Skeletal muscle cell (primary cell): ENCODE measurements around the gene SLC35E2B.
A peak's percentile ranks its signal among the peaks of the same experiment; 100 is the strongest.

ENCODE experiments used
- DNase-seq: peaks from one replicate; pipeline ENCODE4 v3.0.0-alpha.2; 2010; ENCODE audit warnings: low read depth
- H3K4me3 ChIP-seq: 2 replicates; pipeline ENCODE4 v1.5.1; 2011; ENCODE audit warnings: low read depth, mild to moderate bottlenecking, control low read depth, low read length, moderate library complexity

SLC35E2B gene

GRCh38 chr1:1617925-1618324 lies 74.7 kb downstream of the SLC35E2B start:
- no peak overlapping the region for H3K4me3 ChIP-seq
- no peak for DNase-seq

GRCh38 chr1:1617516-1617915 lies 75.1 kb downstream of the SLC35E2B start:
- no peak overlapping the region for H3K4me3 ChIP-seq
- no peak for DNase-seq

DNA sequence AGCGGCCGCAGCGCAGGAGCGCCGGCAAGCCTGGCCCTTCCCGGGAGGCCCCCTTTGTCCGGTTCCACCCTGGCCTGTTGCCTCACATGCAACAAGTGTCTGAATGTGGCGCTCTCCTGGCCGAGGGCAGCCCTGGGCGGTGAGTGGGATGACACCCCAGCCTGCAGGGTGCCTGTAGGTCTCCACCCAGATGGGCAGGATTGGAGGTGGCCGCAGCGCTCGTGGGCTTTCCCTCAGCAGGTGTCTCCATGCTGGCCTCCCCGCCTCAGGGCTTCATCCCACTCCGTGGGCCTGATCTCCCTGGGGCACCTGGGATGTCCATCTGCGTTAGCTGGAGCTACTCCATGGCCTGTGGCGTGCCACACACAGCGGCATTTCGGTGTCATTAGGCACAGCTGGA lies 75.8 kb downstream of the SLC35E2B start:
- no peak for DNase-seq
- peak overlapping the region; percentile 90 for H3K4me3 ChIP-seq

DNA sequence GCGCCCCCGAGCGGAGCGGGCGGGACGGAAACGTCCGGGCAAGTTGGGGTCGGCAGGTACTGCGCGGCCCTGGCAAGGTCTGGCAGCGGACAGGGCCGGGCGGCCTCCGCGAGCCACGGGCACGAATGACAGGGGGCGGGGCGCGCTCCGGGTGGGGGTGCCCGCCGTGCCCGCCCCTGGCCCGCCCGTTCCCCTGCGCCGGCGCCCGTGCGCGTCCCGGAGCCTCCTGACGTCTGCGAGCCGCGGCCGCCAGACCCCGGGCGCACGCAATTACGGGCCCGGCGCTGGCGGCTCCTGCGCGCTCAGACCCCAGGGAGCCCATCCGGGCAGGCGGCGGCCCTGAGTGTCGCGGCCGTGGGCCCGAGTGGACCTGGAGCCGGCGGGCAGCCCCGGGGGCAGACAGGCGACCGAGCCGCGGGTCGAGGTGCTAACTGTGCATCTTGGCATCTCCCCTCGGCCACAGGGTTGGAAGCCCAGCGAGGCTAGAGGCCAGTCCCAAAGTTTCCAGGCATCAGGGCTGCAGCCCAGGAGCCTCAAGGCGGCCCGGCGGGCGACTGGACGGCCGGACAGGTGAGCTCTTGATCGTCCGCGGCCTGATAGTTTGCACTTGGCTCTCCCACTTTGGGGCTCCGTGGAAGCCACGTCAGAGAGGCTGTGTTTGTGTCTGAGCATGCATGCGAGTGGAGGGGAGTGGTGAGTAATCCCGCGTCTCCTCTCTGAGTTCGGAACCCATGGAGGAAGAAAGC lies 76.4 kb downstream of the SLC35E2B start:
- H3K4me3 ChIP-seq, result peak overlapping the region; percentile 90
- DNase-seq, result no peak

DNA sequence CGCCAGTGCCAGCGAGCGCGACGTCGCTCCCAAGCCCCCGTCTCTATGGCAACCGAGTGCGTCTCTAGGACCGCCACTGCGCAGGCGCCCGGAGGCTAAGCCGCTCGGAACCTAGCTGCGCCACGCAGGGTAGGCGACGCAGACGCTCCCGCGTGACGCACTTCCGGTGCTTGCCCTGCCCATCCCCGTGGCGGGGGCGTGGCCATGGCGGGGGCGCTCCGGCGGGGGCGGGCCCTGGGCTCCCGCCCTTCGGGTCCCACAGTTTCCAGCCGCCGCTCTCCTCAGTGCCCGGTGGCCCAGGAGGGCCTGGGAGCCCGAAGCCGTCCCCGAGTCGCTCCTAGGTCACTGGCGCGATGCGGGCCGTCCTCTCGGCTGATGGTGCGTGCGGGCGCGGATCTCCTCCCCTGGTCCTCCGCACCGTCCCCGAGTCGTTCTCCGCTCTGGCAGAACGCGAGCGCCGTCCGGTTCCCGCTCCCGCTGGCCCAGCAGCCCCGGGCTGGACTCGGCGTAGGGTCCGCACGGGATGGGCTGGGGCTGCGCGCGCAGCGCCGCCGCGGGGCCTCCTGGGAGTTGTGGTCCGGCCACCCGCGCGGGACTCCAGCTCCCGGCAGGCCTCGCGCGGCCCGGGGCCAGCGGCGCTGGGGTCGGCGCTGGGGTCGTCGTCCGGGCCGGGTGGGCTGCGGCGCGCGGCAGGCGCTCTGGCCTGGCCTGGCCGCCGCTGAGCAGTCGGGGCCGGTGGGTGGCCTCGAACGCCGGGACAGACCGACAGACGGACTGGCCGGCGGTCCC lies 77.1 kb downstream of the SLC35E2B start, which contains the start of gene MIB2:
TSS of gene MIB2 (plus strand) at position 245 of the 789 bp plus-strand sequence. CDS start 7,953 bp downstream, outside the sequence.
- H3K4me3 ChIP-seq, result peak within 1 kb of the TSS; percentile 90
- DNase-seq, result peak; percentile 81

DNA sequence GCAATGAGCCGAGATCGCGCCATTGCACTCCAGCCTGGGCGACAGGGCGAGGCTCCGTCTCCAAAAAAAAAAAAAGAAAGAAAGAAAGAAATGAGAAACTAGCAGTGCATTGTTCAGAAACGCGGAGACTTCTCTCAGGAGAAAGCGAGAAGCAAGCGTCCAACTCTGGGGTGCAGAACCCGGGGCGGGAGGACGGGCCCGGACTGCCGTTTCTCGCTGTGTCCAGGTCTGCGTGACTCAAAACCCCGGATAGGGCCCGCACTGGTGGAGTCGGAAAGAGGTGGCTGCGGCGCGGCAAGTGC lies 77.7 kb downstream of the SLC35E2B start:
- peak overlapping the region; percentile 90 for H3K4me3 ChIP-seq
- DNase-seq, result no peak

DNA sequence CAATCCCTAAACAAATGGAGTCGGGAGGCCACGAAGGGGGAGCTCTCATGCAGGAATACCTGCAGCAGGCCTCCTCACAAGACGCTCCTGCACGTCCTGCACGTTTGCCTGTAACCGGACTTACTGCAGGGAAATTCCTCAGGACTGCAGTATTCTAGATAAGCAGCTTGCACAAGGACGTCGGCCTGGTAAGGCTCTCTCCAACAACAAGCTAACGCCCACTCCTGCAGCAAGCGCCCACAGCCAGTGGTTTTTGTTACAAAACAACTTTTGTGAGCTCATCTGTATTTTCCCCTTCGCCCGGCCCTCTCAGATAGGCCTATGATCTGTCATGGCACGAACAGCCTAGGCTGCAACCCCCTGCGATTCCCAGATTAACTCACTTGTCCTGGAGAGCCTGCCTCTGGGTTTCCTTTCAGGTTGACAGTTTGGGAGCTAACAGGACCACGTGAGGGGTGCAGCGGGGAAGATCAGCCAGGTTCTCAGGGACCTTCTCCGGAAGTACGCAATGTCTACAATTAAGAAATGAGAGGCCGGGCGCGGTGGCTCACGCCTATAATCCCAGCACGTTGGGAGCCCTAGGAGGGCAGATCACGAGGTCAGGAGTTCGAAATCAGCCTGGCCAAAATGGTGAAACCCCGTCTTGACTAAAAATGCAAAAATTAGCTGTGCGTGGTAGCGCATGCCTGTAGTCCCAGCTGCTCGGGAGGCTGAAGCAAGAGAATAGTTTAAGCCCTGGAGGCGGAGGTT lies 78.2 kb downstream of the SLC35E2B start:
- H3K4me3 ChIP-seq, result peak overlapping the region; percentile 90
- peak; percentile 56 for DNase-seq

- peak overlapping the region; percentile 90 for H3K4me3 ChIP-seq
- no peak for DNase-seq
Measured at GRCh38 chr1:1613509-1614082, 79.0 kb downstream of the SLC35E2B start.

DNA sequence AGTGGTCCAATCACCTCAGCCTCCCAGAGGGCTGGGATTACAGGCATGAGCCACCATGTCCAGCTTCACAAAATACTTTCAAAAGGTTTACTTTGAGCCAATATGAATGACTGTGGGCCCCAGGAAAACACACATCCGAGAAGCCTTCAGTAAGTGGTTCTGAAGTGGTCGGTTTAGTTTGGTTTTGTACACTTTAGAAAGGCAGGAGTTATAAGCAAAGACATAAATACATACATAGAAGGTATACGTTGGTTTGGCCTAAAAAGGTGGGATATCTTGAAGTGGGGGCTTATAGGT lies 80.5 kb downstream of the SLC35E2B start:
- H3K4me3 ChIP-seq, result no peak overlapping the region
- no peak for DNase-seq

DNA sequence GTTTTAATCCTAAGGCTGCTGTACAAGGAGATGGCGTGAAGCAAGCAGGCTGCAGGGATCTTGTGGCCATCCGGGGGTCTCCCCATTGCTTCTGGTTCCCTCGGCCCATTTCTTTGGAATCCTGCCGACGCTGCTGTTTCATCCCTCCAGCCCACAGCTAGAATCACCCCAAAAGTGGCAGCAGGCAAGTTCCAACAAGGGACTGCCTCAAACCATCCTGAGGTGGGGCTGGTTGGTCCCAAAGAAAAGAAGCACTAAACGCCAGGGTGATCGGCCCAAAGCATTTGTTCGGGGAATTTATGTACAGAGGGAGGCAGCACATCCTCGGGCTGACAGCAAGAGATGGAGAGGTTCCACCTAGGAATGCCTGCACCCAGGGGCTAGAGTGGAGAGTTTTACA lies 81.8 kb downstream of the SLC35E2B start:
- no peak for DNase-seq
- no peak overlapping the region for H3K4me3 ChIP-seq

GRCh38 chr1:1609822-1610485 lies 82.6 kb downstream of the SLC35E2B start:
- no peak overlapping the region for H3K4me3 ChIP-seq
- no peak for DNase-seq
